A673 (cell line): ENCODE data around the gene SF3B4. TPM values are rescaled to one million over a fixed set of nuclear protein-coding genes. Genes with fewer than 3 reads are reported as not detected.

Experiments
- BruUV-seq: library from RNA; stranded (reverse); fragments of 400-500 nt; replicated peaks from 2 replicates; lab custom pipeline; 2021; lab: Mats Ljungman, UMichigan
- CTCF ChIA-PET: fragments of 300-600 bp; sonication (Branson Sonifier 250); formaldehyde crosslinking; loops from one replicate; lab custom pipeline; 2022; ENCODE audit warnings: antibody characterized with exemption; lab: Charles Lee
- POLR2A ChIA-PET: fragments of 300-600 bp; sonication (Branson Sonifier 250); formaldehyde crosslinking; loops from one replicate; lab custom pipeline; 2022; ENCODE audit warnings: antibody characterized with exemption; ENCODE audit not compliant: low non-redundant PET; lab: Charles Lee
- DNase-seq: peaks from one replicate; pipeline ENCODE4 v3.0.0-alpha.2; 2015; ENCODE audit warnings: low spot score
- H3K27ac ChIP-seq: fragments of 200-600 bp; sonication (generic); 2 replicates; pipeline ENCODE4 v1.5.1; 2016; ENCODE audit warnings: mixed run types, low read depth, mild to moderate bottlenecking, mixed read lengths, antibody characterized with exemption, low read length; ENCODE audit not compliant: poor library complexity, severe bottlenecking
- H3K27me3 ChIP-seq: fragments of 200-600 bp; sonication (generic); replicated peaks from 2 replicates; pipeline ENCODE4 v1.6.1; 2017; ENCODE audit warnings: mixed run types, low read depth, mild to moderate bottlenecking, mixed read lengths, antibody characterized with exemption, low read length; ENCODE audit not compliant: insufficient read depth, poor library complexity
- H3K36me3 ChIP-seq: fragments of 200-600 bp; sonication (generic); 2 replicates; pipeline ENCODE4 v1.6.1; 2016; ENCODE audit warnings: mixed run types, mild to moderate bottlenecking, mixed read lengths, antibody characterized with exemption, low read length; ENCODE audit not compliant: insufficient read depth, poor library complexity, severe bottlenecking
- H3K4me1 ChIP-seq: fragments of 200-600 bp; sonication (generic); 2 replicates; pipeline ENCODE4 v1.6.1; 2017; ENCODE audit warnings: mixed run types, mild to moderate bottlenecking, mixed read lengths, antibody characterized with exemption, low read length; ENCODE audit not compliant: insufficient read depth, poor library complexity, severe bottlenecking
- H3K4me3 ChIP-seq: fragments of 200-600 bp; sonication (generic); 2 replicates; pipeline ENCODE4 v1.5.1; 2016; ENCODE audit warnings: low read depth, mixed run types, mild to moderate bottlenecking, mixed read lengths, low read length; ENCODE audit not compliant: poor library complexity, severe bottlenecking
- H3K9me3 ChIP-seq: fragments of 200-600 bp; sonication (generic); 2 replicates; pipeline ENCODE4 v1.6.1; 2016; ENCODE audit warnings: mixed run types, low read depth, mild to moderate bottlenecking, mixed read lengths, antibody characterized with exemption, low read length; ENCODE audit not compliant: poor library complexity, severe bottlenecking
- CTCF ChIP-seq: fragments of 300-800, 200-600 bp; sonication (generic); conservative IDR thresholded peaks from 2 replicates; pipeline ENCODE4 v1.5.1; 2017; ENCODE audit warnings: low read depth, mild to moderate bottlenecking, antibody characterized with exemption, low read length, moderate library complexity, mixed read lengths
- EZH2 ChIP-seq: fragments of 200-600 bp; sonication (generic); IDR thresholded peaks from 2 replicates; pipeline ENCODE4 v1.6.1; 2017; ENCODE audit warnings: borderline replicate concordance, low read depth, mild to moderate bottlenecking, mixed read lengths, antibody characterized with exemption, low read length; ENCODE audit not compliant: poor library complexity, severe bottlenecking
- intact Hi-C: fragments of 100-400 bp; cut with micrococcal nuclease; formaldehyde crosslinking; loops from one replicate; pipeline ENCODE4 v1.10.0; 2022; ENCODE audit not compliant: unreplicated experiment
- total RNA-seq: library from RNA; stranded (reverse); gene quantifications from 2 replicates; pipeline ENCODE4 v1.2.3, GENCODE V29; 2021

The SF3B4 gene
- total RNA-seq, 1 experiment from 2014 or later: 137 TPM

GRCh38 chr1:149914545-149914944 lies 13.1 kb downstream of the SF3B4 start:
- H3K36me3 ChIP-seq: peaks cover 15% of the 10 kb centered on the region
- H3K27ac ChIP-seq: no peak overlapping the region
- intact Hi-C loops: no loop called here
- peaks cover 19% of the 10 kb centered on the region for H3K4me1 ChIP-seq
- DNase-seq: no peak
- BruUV-seq: no TSS peak
- POLR2A ChIA-PET: no interaction called here
- CTCF ChIA-PET: no interaction called here
- no peaks in the 10 kb centered on the region for H3K27me3 ChIP-seq
- H3K4me3 ChIP-seq: no peak overlapping the region
- H3K9me3 ChIP-seq: no peaks in the 10 kb centered on the region
- TF ChIP-seq CTCF (no peak), EZH2 (no peak)

- H3K4me1 ChIP-seq: no peaks in the 10 kb centered on the region
- ChIA-PET POLR2A (no interaction called here), CTCF (no interaction called here)
- BruUV-seq: no TSS peak
- intact Hi-C loops: no loop called here
- TF ChIP-seq CTCF: no peak
- TF ChIP-seq EZH2: no peak
- H3K36me3 ChIP-seq: peaks cover 20% of the 10 kb centered on the region
- no peaks in the 10 kb centered on the region for H3K27me3 ChIP-seq
- no peak overlapping the region for H3K4me3 ChIP-seq
- no peaks in the 10 kb centered on the region for H3K9me3 ChIP-seq
- H3K27ac ChIP-seq: no peak overlapping the region
- no peak for DNase-seq
These were observed 21.0 kb downstream of the SF3B4 start for GRCh38 chr1:149906570-149907075.

- Histone ChIP-seq H3K9me3 (no peaks in the 10 kb centered on the region), H3K36me3 (peaks cover 11% of the 10 kb centered on the region), H3K4me1 (peaks cover 5% of the 10 kb centered on the region), H3K27me3 (no peaks in the 10 kb centered on the region), H3K27ac (no peak overlapping the region), H3K4me3 (no peak overlapping the region)
- DNase-seq: no peak
- POLR2A ChIA-PET: no interaction called here
- TF ChIP-seq EZH2 (no peak), CTCF (no peak)
- CTCF ChIA-PET: no interaction called here
- BruUV-seq: no TSS peak
- intact Hi-C loops: no loop called here
These were observed 23.6 kb downstream of the SF3B4 start for GRCh38 chr1:149903836-149904491.
